Measurements from ENCODE around the gene ISCU.

The ISCU gene

GRCh38 chr12:108562348-108563135 is at the start of gene ISCU:
Gene ISCU (plus strand): TSS chr12:108562596. CDS start chr12:108562623, 27 bp downstream.
- peak; percentile 92 for DNase-seq (ENCODE audit: low read depth)

DNA sequence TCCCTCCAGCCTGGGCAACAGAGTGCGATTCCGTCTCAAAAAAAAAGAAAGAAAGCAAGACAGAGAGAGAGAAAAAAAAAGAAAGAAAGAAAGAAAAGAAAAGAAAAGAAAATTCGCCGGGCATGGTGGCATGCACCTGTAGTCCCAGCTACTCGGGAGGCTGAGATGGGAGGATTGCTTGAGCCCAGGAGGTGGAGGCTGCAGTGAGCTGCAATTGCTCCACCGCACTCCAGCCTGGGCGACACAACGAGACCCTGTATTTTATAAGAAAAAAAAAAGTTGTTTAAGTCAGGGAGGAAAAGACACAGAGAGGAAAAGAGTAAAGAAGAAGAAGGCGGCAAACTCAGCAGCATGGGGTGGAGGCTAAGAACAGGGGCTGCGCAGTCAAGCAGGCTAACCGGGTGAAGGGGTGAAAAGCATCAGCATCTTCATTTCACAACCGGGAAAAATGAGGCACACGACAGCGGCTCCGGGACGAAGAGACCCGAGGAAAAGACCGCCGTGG is 47.9 kb upstream of the ISCU start:
- DNase-seq (ENCODE audit: low read depth): no peak

DNA sequence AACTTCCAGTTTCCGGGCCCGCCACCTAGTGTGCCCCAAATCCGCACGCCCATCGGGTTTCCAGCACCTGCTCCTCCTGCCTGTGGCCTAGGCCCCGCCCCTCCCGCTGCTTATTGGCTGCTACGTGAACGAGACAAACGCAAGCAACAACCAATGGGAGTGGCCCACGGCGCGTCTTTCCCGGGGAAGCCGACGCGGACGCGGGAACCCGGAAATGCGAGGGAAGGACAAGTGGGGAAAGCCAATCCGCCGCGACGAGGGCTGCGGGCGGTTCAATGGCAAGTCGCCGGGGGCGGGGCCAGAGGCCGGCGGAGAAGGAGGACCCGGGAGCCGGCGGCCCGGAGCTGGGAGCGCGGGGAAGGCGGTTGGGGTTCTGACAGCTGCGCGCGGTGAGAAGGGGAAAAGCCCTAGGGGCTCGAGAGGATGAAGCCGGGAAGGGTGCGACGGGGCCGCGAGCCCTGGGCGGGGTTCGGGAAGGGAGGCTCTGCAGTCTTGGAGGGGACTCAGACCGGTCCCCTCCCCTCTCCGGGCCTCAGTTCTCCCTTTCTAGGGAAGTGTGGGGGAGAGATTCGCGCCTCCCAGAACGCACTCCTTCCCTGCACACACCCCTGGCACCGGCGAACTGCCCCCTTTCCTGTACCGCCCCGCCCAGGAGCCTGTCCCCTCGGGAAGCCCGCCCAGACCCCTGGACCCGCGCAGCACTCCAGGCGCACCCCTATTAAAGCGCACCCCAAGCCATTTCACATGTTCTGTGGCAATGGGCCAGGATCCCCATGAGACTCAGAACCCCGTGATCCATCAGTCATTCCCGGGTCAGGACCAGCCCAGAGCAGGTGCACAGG is 47.2 kb upstream of the ISCU start, which contains the start of gene FICD:
Gene FICD (plus strand): TSS at position 305 of the 842 bp plus-strand sequence. CDS start 1,696 bp downstream, outside the sequence.
- peak; percentile 98 for DNase-seq (ENCODE audit: low read depth)

DNA sequence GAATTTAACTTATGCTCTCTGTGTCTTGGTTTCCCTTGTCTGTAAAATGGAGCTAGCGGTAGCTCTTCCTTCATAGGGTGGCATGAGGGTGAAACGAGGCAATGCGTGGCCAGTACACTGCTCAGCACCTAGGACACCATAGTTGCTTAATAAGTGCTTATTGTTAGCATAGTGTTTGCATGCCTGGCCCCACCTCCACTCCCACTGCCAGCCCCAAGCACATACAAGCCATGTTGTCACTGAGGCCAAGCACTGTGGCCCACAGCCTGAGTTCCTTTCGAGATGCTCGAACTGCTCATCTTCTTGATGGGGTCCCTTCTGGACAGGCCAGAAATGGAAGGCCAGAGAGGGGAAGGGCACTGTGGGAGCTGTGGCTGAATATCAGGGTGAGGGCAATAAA is 46.5 kb upstream of the ISCU start:
- no peak for DNase-seq (ENCODE audit: low read depth)

GRCh38 chr12:108516511-108517275 is 45.7 kb upstream of the ISCU start:
- no peak for DNase-seq (ENCODE audit: low read depth)

GRCh38 chr12:108517288-108518100 is 44.9 kb upstream of the ISCU start:
- DNase-seq (ENCODE audit: low read depth): no peak

- DNase-seq (ENCODE audit: low read depth): no peak
Observed at GRCh38 chr12:108518101-108518715, 44.2 kb upstream of the ISCU start.

DNA sequence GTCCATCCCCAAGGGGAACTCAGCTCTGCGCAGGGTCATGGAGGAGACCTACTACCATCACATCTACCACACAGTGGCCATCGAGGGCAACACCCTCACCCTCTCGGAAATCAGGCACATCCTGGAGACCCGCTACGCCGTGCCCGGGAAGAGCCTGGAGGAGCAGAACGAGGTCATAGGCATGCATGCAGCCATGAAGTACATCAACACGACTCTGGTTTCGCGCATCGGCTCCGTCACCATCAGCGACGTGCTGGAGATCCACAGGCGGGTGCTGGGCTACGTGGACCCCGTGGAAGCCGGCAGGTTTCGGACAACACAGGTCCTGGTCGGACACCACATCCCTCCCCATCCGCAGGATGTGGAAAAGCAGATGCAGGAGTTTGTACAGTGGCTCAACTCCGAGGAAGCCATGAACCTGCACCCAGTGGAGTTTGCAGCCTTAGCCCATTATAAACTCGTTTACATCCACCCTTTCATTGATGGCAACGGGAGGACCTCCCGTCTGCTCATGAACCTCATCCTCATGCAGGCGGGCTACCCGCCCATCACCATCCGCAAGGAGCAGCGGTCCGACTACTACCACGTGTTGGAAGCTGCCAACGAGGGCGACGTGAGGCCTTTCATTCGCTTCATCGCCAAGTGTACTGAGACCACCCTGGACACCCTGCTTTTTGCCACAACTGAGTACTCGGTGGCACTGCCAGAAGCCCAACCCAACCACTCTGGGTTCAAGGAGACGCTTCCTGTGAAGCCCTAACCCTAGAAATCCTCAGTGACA is 43.5 kb upstream of the ISCU start:
- DNase-seq (ENCODE audit: low read depth): no peak

DNA sequence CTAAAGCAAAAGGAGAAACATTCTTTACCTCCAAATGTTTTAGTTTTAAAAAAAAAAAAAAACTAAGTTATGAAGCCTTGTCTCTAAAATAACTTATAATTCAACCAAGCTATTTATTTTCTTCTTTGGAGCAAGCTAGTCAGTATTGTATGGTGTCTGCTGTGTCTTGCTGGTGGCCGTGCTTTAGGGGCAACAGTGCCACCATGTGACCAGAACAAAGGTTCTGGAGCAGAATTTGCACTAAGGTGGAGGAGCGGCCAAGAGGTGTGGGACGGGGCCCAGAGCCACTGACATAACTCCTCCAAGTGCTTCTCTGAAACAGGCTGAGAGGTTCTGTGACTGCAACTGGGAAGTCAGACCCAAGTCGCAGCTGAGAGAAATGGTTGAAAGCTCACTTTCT is 42.8 kb upstream of the ISCU start:
- no peak for DNase-seq (ENCODE audit: low read depth)

- no peak for DNase-seq (ENCODE audit: low read depth)
Observed at GRCh38 chr12:108523365-108523764, 39.0 kb upstream of the ISCU start.

DNA sequence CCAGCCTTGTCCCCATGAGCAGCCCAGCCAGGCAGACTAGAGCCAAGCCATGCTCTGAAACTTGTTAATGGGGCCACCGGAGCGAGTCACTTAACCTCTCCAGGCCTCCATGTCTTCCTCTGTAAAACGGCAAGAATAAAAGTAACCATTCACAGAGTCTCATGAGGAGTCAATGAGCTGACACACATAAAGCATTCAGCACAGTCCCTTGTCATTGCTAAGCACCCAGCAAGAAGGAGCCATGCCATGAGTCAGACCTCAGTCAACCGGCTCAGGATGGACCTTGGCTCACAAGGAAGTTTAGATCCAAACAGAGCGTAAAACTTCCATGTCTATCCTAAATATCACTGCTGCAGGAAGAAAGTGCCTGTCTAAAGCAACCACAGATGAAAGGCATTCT is 36.7 kb upstream of the ISCU start:
- DNase-seq (ENCODE audit: low read depth): peak; percentile 20

DNA sequence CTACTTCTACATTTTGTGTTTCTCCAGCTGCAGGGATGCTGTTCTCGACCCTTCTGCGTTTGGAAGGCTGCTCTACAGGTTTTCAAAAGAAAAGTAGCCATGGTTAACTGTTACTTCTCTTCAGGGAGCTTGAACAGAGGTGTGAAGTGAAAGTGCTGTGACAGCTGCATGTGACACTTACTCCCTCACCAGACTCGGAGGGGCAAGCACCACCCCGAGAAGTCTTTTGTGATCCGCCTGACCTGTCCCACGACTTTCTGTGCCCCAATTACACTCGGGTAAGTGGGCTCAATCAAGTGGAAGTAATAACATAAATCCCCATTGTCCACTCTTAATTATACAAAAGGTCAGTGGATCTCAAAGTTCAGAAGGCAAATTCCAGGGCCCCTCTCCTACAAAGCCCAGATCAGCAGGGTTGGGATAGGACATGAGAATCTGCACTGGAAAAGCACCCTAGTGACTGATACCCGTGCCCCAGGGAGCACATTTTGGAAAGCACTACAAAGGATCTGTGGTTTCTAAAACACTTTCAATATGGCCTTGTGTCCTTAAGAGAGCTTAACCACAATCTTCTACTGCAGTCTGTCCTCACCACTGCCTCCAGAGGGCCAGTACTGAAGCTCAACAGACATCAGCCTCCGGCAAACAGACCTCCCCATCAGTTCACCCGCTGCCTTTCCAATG is 35.8 kb upstream of the ISCU start:
- DNase-seq (ENCODE audit: low read depth): no peak

- DNase-seq (ENCODE audit: low read depth): no peak
Observed at GRCh38 chr12:108527166-108527496, 35.3 kb upstream of the ISCU start.

DNA sequence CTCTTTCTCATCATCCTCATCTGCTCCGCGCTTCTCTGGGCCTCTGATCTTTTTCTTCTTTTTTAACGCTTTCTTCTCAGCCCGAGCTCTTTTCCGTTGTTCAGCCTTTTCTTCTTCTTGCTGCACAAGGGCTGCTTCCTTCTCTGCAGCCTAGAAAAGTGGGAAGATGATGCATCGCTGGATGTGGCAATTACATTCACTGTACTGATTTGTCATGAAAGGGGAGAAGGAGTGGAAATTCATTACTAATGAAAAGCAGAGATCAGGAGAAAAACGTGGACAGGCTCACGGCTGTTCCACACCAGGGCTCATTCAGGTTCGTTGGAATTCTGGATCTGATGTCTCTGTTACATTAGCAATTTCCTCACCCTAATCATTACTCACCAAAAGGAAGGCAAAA is 32.2 kb upstream of the ISCU start:
- DNase-seq (ENCODE audit: low read depth): no peak

DNA sequence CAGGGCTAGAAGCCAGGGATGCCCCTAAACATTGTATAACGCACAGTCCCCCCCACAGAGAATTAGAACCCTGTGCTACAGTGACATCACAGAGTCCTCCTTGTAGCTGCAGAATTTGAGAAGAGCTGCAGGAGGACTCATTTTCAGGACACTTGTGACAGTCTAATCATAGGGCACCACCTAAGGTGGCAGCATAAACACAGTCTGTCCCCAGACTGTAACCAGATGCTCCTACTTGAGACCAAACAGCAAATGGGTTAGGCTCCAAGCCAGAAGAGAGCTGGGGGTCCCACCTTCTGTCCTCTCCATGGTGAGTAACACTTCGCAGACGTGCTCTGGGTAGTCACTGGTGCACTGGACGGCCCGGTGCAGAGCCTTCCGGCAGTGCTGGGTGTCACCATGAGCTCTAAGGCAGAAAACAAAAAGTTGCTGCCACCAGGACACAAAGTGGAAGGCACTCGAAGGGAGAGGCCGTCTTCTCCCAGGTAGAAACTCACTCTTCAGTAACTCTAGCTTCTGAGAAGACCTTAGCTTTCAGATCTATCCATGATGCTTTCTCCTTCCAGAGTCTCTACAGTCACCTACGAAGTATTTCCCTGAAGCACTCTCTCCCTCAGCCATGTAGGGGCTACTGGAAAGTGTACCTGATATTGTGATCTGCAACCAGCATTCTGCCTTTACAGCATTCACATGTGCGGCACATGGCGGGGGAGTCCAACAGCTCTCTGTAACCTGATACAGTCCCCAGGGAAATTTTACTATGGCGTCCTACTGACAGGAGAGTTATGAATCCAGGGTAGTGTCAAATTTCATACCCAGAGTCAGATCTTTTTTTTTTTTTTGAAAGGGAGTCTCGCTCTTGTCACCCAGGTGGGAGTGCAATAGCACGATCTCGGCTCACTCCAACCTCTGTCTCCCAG is 30.2 kb upstream of the ISCU start:
- no peak for DNase-seq (ENCODE audit: low read depth)

DNA sequence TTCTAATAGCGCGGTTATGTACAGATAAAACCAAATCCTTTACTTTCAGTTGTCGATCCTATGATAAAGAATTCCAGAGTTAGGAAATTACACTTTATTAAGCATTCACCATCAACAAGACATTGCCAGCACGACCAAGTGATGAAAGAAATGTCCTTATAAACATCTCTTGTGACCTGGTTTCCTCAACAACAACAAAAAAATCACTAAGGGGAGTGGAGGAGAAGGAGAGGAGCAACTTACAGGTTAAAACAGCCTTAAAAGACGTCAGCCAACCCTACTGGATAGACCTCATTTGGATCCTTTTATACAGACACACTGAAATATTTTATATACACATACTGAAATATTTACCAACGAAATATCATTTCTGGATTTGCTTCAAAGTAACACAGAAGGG is 24.2 kb upstream of the ISCU start:
- no peak for DNase-seq (ENCODE audit: low read depth)

DNA sequence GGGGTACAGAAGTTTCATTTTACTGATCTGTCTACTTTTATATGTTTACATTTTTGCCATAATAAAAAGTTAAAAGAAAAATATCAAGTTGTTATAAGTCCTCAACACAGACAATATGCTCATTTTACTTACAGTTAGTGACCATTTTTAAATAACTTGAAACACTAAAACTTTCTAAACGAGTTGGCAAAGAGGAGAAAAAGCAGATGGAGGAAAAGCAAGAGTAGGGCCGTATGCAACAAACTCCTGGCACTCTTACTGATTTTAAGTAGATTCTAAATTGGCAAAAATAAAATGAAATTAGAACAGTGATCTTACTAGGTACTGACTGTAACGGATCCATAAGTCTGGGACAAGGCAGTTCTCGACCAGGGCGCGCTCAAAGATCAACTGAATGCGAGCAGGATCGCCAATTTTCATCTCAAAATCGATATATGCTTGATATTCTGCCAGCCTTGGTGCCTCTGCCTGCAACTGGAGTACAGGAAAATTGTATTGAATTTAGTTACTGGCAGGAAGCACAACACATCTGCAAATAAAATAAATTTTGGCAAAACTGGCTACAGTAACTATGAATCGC is 23.7 kb upstream of the ISCU start:
- no peak for DNase-seq (ENCODE audit: low read depth)

GRCh38 chr12:108542320-108542719 is 20.1 kb upstream of the ISCU start:
- no peak for DNase-seq (ENCODE audit: low read depth)
